MM.1S (cell line): ENCODE data around the gene DNAH9.

Experiments
- EZH2 ChIP-seq: fragments of 300-600 bp; sonication (generic); optimal IDR thresholded peaks from 2 replicates; pipeline ENCODE3; 2017; ENCODE audit warnings: low read depth, mild to moderate bottlenecking, antibody characterized with exemption, low read length, mixed read lengths
- TF ChIP-seq, protein P1 (sequence below): fragments of 300-600 bp; sonication (generic); IDR thresholded peaks from 2 replicates; pipeline ENCODE4 v1.5.1; 2016; ENCODE audit warnings: antibody characterized with exemption, low read length, mixed read lengths

DNA sequence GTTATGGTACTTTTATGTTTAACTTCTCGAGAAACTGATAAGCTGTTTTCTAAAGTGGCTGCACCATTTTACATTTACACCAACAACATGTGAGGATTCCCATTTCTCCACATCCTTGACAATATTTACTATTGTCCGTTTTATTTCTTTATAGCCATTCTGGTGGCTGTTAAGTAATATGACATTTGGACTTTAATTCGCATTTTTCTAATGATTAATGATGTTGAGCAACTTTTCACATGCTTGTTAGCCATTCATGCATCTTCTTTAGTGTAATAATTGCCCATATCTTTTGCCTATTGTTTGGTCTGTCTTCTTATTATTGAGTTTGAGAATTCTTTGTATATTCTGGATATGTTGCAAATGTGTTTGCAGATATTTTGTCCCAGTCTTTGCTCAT lies 114.2 kb downstream of the DNAH9 start:
- TF ChIP-seq, protein P1, sequence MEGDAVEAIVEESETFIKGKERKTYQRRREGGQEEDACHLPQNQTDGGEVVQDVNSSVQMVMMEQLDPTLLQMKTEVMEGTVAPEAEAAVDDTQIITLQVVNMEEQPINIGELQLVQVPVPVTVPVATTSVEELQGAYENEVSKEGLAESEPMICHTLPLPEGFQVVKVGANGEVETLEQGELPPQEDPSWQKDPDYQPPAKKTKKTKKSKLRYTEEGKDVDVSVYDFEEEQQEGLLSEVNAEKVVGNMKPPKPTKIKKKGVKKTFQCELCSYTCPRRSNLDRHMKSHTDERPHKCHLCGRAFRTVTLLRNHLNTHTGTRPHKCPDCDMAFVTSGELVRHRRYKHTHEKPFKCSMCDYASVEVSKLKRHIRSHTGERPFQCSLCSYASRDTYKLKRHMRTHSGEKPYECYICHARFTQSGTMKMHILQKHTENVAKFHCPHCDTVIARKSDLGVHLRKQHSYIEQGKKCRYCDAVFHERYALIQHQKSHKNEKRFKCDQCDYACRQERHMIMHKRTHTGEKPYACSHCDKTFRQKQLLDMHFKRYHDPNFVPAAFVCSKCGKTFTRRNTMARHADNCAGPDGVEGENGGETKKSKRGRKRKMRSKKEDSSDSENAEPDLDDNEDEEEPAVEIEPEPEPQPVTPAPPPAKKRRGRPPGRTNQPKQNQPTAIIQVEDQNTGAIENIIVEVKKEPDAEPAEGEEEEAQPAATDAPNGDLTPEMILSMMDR, result no peak
- TF ChIP-seq EZH2, result no peak
